ENCODE measurements around the gene KDSR.

The KDSR gene

GRCh38 chr18:63348508-63349136, 18.4 kb downstream of the KDSR start:
- no peak overlapping the region for H3K27ac ChIP-seq (replicated peaks)
- H3K27me3 ChIP-seq (ENCODE audit: insufficient read depth, poor library complexity, severe bottlenecking), result no peaks in the 10 kb centered on the region
- TF ChIP-seq REST (IDR thresholded peaks at IDR 0.05; ENCODE audit: insufficient replicate concordance, low read depth) (no peak), GABPA (IDR thresholded peaks at IDR 0.05; ENCODE audit: low read depth) (no peak), CTCF (IDR thresholded peaks at IDR 0.05; ENCODE audit: insufficient read depth, low read length) (no peak), POLR2AphosphoS5 (IDR thresholded peaks at IDR 0.05; ENCODE audit: low read depth) (no peak), SPI1 (IDR thresholded peaks at IDR 0.05; ENCODE audit: borderline replicate concordance, low read depth) (no peak)
- DNase-seq (ENCODE audit: low read depth in 1 of 2, low spot score in 1 of 2), result no peak
- H3K4me3 ChIP-seq (replicated peaks; ENCODE audit: insufficient read depth, low read length), result no peak overlapping the region

GRCh38 chr18:63346480-63347183, 20.4 kb downstream of the KDSR start:
- H3K27me3 ChIP-seq (ENCODE audit: insufficient read depth, poor library complexity, severe bottlenecking), result no peaks in the 10 kb centered on the region
- H3K27ac ChIP-seq (replicated peaks), result no peak overlapping the region
- H3K4me3 ChIP-seq (replicated peaks; ENCODE audit: insufficient read depth, low read length), result no peak overlapping the region
- TF ChIP-seq CTCF (IDR thresholded peaks at IDR 0.05; ENCODE audit: insufficient read depth, low read length) (no peak), SPI1 (IDR thresholded peaks at IDR 0.05; ENCODE audit: borderline replicate concordance, low read depth) (no peak), GABPA (IDR thresholded peaks at IDR 0.05; ENCODE audit: low read depth) (no peak), POLR2AphosphoS5 (IDR thresholded peaks at IDR 0.05; ENCODE audit: low read depth) (no peak), REST (IDR thresholded peaks at IDR 0.05; ENCODE audit: insufficient replicate concordance, low read depth) (no peak)
- DNase-seq (ENCODE audit: low read depth in 1 of 2, low spot score in 1 of 2), result no peak

- Histone ChIP-seq H3K27me3 (ENCODE audit: insufficient read depth, poor library complexity, severe bottlenecking) (no peaks in the 10 kb centered on the region), H3K4me3 (replicated peaks; ENCODE audit: insufficient read depth, low read length) (no peak overlapping the region), H3K27ac (replicated peaks) (no peak overlapping the region)
- no peak for DNase-seq (ENCODE audit: low read depth in 1 of 2, low spot score in 1 of 2)
- TF ChIP-seq GABPA (IDR thresholded peaks at IDR 0.05; ENCODE audit: low read depth) (no peak), CTCF (IDR thresholded peaks at IDR 0.05; ENCODE audit: insufficient read depth, low read length) (no peak), SPI1 (IDR thresholded peaks at IDR 0.05; ENCODE audit: borderline replicate concordance, low read depth) (no peak), POLR2AphosphoS5 (IDR thresholded peaks at IDR 0.05; ENCODE audit: low read depth) (no peak), REST (IDR thresholded peaks at IDR 0.05; ENCODE audit: insufficient replicate concordance, low read depth) (no peak)
Observed at GRCh38 chr18:63346031-63346430, 21.0 kb downstream of the KDSR start.

All from HL-60 (cell line).